UCSD-AML1 (cell line): ENCODE results near the gene POU6F1.

ENCODE experiments used
- DNase-seq: peaks from one replicate; lab custom pipeline; 2025; ENCODE audit not compliant: unreplicated experiment; lab: John Stamatoyannopoulos, UW

Gene POU6F1

GRCh38 chr12:51171884-51172514 is 45.9 kb downstream of the POU6F1 start:
- DNase-seq: no peak

GRCh38 chr12:51163795-51164194 is 54.1 kb downstream of the POU6F1 start:
- DNase-seq: no peak

- no peak for DNase-seq
Observed at GRCh38 chr12:51162217-51162616, 55.6 kb downstream of the POU6F1 start.

GRCh38 chr12:51160814-51161459 is 56.9 kb downstream of the POU6F1 start:
- DNase-seq: no peak

- no peak for DNase-seq
Observed at GRCh38 chr12:51156245-51156765, 61.6 kb downstream of the POU6F1 start.

GRCh38 chr12:51152953-51153352 is 64.9 kb downstream of the POU6F1 start:
- DNase-seq: no peak

GRCh38 chr12:51150777-51151176 is 67.1 kb downstream of the POU6F1 start:
- no peak for DNase-seq

- no peak for DNase-seq
Observed at GRCh38 chr12:51147309-51147708, 70.6 kb downstream of the POU6F1 start.

GRCh38 chr12:51139292-51139844 is 78.5 kb downstream of the POU6F1 start:
- DNase-seq: no peak
